GM19372 (cell line): ENCODE measurements around the gene GPR84.

Experiments used
- ATAC-seq: cut with Tn5 transposase; IDR thresholded peaks from one replicate; pipeline ENCODE4 v1.9.1; 2021; ENCODE audit warnings: mild to moderate bottlenecking, low read depth, moderate library complexity; ENCODE audit not compliant: unreplicated experiment

The GPR84 gene

DNA sequence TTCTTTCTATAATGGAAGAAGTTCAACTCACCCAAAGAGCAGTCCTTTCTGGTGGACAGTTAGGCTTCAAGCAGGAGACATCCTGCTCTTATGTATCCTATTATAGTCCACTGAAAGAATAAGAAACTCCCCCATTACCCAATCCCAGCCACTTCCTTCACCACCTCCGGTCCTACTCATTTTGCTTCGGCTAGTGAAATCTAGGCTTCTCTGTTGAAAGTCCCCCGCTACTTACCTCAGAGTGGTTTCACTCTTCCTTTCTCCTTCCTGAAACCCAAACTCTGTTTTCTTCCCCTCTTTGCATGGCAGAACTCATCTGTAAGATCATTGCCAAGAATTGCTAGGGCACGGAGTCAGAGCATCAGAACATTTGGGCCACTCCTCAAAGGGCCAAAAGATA lies at the start of gene GPR84:
Gene GPR84, minus strand, starts transcription at position 74 of the 400 bp plus-strand sequence. CDS start 635 bp downstream, outside the sequence.
- ATAC-seq = no peak

DNA sequence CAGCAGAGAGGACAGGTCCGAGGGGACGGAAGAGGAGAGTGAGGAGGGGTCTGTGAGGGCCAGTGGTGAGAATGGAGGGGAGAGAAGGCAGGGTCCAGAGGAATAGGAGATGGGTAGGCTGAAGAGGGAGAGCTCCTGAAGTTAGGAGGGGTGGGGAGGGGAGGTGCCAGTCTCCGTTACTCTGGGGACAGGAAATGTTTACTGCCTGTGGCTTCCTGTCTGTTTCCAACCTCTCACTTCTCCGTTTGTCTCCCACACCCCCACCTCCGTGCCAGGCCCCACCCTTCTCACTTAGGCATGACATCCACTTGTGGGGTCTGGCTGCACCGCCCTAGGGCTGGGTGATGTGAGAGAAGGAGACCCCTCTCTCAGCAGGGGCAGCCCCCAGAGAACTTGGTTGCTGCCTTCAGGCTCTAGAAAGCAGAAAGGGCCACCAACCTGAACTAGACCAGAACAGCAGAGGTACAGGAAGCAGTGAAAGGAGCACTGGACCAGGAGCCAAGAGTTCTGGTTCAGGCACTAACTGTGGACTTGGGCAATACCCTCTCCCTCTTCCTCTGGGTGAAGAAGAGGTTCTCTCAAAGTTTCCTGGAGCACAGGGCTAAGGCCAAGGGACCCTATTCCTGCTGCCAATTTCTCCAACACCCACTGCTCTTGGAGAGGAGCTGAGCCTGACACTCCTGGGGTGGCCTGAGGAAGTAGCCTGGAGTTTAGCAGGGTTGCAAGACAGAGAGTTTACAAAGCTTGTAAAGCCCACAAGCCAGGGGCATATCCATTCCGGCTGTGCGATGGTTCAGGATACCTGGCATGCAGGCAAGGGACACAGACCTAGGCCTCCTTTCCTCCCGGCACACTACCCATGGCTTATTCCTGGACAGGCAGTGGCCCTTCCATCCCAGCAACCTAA lies 49.3 kb upstream of the GPR84 start:
- ATAC-seq = peak; percentile 58

DNA sequence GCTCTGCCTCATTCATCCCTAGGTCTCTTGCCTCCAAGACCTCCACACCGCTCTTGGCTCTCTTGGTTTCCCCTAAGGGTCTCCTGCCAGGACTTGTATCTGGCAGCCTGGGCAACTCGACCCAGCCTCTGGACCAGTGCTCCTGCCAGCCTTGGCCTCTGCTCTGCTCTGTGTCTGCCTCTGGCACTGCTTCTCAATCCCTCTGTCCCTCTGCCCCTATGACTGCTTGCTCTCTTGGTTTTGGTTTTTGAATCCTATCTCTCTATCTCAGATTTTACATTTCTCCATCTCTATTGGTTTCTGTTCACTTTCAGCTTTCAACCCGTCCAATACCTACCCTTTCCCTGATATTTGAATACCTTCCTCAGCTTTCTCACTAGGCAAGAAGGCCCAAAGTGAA lies 48.5 kb upstream of the GPR84 start:
- ATAC-seq = peak; percentile 33

DNA sequence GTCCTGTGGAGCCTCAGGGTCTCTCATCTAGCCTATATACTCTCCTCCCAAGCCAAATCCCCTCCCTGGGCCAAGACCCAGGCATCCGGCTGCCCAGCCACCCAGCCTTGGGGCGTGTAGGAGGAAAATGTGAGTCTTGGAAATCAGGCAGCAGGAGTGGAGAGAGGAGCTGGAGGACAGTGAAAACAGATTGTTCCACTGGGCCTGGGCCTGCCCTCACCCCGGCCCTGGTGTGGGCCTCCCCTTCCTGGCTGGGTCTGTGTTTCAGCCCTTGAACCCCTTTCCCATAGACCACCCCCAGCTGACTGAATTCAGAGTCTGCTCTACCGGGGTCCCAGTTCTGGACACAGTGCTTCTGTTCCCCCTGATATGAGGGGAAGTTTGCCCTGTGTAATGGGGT lies 48.1 kb upstream of the GPR84 start:
- ATAC-seq = no peak

DNA sequence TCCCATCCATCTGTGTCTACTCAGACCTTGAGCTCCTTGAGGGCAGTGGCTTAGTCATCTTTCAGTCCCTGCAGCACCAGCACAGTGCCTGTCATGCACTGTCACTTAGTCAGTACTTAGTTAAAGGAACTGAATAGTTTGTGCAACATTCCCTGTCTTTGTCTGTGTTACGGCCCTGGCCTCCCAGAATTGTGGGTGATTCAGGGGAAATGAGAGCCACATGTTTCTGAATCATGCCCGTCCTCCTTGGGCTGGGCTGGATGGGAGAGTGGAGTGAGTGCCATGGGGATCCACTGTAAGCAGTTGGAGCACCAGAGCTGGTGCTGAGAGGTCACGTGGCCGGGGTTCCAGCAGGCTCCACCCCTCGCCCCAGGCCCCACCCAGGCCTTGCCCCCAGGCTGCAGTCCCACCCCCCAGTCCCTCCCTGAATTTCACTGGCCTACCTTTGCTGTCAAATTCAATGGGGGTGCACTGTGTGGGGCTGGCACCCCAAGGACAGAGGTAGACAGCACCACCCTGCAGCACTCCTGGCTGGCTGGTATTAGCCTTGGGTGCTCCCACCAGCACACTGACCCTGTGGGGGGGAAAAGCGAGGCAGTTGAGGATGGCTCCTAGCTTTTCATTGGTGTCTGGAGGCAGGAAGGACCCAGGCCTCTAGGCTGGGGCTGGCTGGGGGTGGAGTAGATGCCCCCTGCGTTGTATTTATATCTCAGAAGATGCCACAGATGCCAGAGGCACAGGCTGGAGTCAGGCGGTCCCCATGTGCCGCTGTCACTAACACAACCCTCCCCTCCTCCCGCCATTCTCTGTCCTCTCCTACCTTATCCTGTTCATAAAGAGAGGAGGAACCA lies 47.3 kb upstream of the GPR84 start:
- ATAC-seq = no peak

DNA sequence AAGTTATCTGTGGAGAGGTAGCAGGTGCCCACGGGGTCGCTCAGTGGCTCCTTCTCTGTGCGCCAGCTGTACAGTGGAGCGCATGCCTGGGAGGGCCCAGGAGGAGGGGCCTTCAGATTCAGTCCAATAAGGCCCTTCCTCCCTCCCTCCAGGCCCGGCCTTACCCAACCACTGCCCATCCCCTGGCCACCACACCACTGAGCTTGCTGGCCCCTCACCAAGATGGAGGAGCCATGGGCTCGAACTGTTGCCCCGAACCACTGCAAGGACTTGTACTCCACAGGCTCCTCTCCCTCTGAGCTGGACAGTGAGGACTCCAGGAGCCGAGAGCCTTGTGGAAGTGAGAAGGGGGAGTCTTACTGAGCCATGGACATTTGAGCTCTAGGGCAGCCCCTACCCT lies 45.0 kb upstream of the GPR84 start:
- no peak for ATAC-seq

DNA sequence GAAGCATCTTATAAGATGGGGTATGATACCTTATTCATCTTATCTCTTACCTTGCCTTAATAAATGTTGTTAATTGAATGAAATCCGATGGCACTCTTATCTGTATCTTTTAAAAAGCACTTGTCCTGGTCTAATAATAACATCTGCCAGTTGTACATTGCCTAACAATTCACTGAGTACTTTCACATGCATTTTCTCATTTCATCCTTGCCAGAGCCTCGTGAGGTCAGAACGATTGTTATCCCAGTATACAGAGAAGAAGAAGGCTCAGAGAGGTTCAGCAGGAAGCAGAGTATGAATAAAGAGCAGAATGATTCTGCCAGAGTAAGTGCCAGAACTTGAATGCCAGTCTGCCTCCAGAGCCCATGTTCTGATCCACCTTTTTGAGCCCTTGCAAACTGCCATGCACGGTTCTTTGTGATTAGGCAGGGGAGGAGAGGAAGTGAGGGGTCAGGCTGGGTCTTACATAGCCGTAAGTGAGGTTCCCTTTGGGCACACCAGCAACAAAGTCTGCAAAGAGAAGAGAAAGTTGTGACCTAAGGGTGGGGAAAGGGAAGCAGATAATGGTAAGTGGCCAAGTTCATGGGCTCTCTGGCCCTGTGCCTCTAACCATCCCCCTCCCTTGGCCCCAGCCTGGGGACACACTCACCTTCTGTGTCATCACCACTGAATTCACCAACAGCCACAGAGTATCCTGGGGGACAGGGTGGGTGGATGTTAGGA lies 43.1 kb upstream of the GPR84 start:
- ATAC-seq = no peak

DNA sequence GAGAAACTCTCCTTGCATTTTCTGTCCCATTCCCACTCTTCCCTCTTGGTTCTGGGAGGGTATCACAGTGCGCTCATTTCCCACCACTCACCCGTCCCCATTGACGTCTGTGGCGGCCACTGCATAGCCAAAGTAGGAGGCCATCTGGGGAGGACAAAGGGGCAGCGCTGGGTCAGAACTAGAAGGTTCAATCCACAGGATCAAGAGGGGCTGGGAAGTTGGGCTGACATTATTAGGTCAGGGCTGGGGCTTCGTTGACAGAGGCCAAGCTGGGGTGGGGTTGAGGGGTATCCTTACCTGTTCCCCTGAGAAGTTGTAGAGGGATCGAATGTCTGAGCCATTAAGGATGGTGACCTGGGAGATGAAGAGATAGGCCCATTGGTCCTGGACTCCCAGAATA lies 41.3 kb upstream of the GPR84 start:
- ATAC-seq = no peak

DNA sequence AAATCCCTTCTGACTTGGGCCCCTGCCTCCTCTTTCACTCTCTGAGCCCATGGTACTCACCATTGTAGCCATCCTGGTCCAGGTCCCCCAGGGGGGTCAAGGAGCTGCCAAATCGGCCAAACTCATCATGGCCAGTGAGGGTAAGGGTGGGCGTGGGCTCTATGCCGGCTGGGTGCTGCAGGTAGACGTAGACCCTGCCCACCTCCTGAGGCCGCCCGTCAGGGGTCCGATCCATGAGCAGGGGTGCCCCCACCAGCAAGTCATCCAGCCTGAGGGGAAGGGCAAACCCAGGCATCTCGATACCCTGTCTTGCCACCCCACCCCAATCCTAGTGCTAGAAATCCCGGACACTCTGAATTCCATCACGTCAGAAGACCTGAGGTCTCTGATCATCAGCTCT lies 40.8 kb upstream of the GPR84 start:
- ATAC-seq = no peak

DNA sequence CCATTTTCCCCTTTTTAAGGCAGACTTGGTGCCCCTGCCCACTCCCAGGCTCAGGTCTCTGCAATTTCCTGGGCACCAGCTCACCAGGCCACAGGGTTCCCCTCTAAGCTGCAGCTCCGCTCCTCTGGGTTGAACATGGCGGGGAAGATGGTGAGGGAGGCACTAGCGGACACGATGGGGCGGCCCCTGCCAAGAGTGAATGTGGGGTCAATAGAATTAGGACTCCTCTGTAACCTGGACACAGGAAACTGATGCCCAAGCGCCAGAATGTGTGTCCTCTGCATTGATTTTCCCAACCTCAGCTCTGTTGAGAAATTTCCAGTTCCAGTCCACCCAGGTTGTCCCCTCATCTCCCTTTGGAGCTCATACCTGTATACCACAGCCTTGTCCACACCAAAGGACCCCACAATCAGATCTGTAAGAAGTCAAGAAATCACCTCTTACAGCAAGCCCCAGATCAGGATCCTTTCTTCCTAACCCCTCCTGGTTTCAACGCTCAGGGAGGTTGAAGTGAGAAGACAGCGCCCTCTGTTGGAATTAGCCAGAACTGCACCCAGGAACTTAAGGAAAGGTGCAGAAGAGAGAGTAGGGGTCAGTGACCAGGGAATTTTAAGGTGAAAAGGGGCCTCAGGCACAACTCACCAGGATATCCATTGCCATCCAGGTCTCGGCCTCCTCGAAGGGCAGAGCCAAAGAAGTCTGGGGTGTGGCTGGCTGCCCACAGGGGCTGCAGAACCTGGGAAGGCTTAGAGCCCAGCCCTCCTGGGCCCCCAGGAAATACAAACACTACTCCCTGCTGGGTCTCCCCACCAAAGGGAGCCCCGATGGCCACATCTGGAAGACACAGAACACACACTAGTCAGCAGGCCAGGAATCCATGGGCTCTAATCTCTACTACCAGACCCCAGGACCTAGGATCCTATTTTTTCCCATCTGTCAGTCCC lies 40.0 kb upstream of the GPR84 start:
- ATAC-seq = no peak

DNA sequence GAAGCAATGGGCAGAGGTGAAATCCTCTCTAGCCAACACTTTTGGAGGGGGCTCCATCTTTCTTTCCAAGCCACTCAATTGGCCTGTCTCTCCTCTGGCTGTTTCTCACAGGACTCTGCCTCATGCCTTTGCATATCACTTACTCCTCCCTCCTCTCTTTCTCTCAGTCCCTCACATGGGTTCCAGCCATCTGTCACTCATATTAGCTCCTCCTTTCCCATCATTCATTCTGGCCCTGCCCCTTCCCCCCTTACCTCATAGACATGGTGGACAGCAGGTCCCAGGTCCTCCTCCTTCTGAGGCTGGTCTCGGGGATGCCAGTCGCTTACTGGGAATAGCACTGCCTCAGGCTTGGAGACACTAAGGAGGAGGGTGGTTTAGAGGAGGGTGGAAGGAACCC lies 36.8 kb upstream of the GPR84 start:
- no peak for ATAC-seq

DNA sequence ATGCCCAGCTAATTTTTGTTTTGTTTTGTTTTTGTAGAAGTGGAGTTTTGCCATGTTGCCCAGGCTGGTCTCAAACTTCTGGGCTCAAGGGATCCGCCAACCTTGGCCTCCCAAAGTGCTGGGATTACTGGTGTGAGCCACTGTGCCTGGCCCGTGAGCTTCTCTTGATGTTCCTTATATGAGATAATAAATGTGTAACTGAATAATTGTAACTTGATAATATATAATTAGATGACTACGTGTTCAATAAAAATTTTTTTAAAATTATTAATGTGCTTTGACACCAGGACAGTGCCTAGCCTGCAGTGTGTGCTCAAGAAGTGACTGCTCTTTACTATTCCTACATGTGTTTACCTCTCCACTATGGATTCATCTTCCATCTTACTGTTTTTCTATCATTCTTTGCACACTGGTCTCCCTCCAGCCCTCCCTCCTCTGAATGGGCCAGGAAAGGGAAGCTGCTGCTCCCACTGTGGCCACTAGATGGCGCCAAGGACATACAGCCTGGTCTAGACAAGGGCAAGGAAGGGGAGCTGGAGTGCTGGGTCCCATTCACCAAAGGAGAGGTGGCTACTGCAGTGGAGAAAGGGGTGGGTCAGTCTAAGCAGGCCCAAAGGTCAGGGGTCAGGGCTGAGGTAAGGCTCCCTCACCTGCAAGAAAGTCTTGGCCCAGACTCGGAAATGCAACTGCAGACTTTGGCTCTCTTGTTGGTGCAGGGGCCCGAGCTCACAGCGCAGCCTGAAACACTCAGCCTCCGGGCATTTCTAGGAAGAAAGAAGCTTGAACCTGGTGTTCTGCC lies 34.9 kb upstream of the GPR84 start:
- peak; percentile 86 for ATAC-seq

DNA sequence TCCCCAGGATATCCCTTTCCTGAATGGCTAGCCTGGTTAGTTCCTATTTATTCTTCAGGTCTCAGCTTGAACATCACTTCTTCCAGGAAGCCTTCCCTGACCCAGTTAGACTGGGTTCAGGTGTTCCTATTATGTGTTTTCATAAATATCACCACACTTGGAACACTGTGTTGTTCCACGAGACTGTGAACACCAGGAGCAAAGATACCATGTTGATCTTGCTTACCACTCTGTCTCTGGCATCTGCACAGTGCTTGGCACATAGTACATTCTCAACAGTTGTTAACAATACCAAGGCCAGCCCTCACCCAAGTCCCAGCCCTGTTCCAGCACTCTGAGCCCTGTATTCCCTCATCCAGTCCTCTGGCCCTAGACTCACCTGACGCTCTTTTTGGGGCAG lies 33.9 kb upstream of the GPR84 start:
- ATAC-seq = no peak

DNA sequence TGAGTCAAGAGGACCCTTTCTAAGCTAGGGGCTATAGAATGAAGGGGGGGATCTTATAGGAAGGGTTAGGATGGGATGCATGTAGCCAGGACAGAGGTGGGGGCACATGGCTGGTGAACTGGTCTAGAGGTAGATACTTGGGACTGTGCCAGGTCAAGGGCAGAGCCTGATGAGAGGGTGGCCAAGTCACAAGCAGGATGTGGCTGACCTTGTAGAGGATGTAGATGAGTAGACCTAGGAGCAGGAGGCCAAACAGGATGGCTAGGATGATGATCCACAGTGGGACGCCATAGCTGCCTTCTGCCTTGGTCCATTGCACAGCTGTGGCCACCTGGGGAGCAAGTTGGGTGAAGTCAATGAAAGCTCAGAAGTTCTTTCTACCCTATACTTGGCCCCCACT lies 32.9 kb upstream of the GPR84 start:
- ATAC-seq = no peak

DNA sequence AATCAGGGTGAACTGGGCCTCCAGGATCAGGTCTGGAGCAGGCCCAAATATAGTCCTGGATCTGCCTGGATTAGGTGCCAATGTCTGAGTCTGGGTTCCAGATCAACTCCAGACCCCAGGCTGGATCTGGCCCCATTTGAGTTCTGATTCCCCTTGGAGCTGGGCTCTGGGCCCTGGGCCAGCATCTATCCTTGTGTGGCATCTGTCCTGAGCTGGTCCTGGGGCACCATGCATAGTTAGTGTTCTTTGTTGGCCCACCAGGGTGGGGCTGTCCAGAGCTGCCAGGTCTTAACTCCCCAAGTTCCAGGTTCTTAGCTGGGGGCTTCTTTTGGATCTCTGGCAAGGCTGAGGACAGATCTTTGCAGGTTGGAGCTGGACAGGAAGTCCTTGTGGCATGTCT lies 31.3 kb upstream of the GPR84 start:
- no peak for ATAC-seq

DNA sequence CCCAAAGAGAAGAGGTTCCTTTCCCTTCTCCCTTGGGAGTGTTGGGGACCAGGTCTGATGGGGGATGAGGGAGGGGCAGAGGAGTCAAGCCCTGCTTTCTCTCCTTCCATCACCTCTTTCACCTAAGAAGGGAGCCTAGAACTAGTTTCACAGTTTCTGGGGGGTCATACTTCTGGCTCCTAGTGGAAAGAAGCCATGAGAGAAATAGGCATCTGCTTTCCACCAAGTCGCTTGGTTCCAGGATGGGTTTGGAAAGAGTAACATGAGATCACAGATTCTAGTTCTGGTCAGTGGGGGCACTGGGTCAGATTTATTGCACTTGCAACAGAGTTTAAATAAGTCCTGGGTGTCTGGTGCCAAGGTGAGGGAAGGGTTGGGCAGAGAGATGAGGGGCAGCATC lies 30.7 kb upstream of the GPR84 start:
- no peak for ATAC-seq

DNA sequence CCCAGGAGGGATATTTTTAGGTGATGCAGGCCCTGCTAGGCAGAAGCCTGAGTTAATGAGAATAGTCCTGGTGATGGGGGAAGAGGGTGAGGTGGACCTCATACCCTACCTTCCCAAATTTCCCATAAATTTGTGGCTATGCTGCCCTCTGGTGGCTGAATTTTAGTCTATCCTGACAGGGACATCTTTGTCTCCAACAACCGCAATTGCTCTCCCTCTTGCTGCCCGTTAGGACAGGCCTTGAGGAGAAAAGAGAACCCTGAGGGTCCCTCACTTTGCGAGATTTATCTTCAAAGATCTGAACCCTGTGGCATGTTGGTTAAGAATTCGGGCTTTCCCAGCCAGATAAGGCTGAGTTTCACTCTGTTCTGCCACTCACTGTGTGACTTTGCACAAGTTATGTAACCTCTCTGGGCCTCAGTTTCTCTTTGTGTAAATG lies 30.0 kb upstream of the GPR84 start:
- ATAC-seq = no peak

DNA sequence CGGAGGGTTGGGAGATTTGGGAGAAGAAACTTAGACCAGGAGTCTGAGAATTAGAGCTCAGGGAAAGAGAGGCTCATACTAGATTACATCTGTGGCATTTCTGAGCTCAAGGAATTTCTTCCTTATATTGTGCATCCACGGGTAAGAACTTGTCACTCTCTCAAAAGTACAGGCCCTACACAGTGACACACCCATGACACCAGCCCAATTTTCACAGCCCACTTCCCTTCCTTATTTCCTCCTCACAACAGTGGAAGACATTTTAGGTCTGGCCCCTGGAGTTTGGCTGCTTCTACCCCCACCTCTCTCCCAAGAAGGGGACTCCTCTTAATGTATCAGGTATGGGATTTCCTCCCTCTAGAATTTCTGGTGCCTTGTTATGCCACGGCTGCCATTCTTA lies 29.5 kb upstream of the GPR84 start:
- no peak for ATAC-seq

DNA sequence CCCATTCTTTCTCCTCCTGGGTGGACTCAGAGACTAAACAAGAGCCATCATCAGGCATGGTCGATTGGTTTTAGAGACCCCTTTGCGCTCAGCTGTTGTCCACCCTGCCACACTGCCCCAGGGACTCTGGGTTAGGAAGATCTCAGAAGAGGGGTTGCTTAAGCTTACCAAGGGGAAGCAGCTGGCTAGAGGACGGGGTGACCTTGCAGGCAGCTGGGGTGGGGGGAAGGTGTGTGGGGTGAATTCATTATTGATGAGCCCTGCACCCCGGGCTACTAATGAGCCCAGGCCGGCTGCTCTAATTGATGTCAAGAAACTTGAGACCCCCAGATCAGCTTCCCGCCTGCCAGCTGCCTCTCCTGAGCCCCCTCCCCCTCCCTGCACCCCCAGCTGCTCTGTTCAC lies 28.9 kb upstream of the GPR84 start:
- ATAC-seq = no peak
